Superior temporal gyrus (tissue), 1 donor: ENCODE measurements around the gene SMIM30.
"Not testable (repeated sequence)": the region's sequence is repeated elsewhere in the genome, so short reads cannot be mapped to it uniquely, and the experiment has no call there.

Experiments used
- DNase-seq: peaks from one replicate; pipeline ENCODE4 v3.0.0-alpha.2; 2016; ENCODE audit errors: extremely low spot score

Gene SMIM30, protein sequence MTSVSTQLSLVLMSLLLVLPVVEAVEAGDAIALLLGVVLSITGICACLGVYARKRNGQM

DNA sequence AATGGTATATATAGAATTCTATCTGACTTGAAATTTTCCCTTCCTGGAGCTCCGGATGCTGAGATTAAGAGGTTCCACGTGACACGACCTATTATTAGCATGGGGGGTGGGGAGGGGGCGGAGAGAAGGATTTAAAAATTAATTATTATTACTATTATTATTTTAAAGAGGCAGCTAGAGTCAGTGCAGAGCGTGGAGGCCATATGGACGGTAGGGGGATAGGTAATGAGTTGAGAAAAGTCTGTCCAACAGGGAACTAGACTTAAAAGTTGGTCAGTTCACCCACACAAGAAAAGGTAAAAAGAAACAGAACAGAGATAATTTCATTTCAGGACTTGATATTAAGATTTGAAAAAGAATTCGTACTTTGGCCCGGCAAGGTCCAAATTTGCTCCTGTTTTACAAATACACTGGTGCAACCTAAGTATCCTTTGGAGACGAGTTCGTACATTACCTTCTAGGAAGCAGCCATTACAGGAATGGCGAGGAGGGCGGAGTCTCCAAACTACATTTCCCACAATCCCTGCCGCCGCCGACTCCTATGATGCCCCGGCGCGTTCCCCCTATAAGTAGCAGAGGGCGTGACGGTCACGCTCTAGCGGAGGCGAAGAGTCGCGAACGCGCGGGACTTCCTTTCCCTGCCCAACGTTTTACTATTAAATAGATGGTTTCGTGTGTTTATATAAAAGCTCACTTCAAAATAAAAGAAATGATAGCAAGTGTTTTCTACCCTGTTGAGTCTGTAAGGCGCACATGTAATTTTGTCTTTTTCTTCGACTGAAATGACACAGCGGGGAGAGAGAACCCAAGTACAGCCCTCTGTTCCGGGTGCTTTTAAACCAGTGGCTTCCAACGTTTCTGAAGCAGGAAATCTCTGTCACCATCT, at the start of gene SMIM30:
Gene SMIM30, minus strand, starts transcription at position 481 of the 886 bp plus-strand sequence. CDS start 976 bp downstream, outside the sequence.
- DNase-seq, result peak; percentile 97

DNA sequence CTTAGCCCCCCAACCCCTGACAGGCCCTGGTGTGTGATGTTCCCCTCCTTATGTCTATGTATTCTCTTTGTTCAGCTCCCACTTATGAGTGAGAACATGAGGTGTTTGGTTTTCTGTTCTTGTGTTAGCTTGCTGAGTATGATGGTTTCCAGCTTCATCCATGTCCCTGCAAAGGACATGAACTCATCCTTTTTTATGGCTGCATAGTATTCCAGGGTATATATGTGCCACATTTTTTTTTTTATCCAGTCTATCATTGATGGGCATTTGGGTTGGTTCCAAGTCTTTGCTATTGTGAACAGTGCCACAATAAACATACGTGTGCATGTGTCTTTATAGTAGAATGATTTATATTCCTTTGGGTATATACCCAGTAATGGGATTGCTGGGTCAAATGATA, 47.8 kb upstream of the SMIM30 start:
- not testable (repeated sequence) for DNase-seq

- no peak for DNase-seq
Observed at GRCh38 chr7:113161050-113161449, 42.7 kb upstream of the SMIM30 start.

GRCh38 chr7:113159746-113160339, 41.5 kb upstream of the SMIM30 start:
- DNase-seq, result peak; percentile 27

DNA sequence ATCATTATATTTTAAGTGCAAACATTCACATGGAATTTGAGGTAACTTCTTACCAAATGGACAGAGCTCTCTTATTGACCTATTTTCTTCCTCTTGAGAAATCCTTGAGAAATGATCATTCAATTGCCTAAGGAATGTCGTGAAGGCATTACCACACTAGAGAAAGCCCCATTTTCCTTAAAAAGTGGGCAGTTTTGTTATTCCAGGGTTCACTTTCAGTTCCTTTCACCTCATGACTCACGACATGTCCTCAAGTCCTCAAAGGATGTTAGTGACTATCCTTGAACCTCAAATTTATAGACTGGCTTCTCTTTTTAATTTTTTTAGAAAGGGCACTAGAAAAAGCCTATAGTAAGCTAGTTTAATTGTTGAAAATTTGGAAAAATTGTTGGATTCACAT, 40.4 kb upstream of the SMIM30 start:
- DNase-seq, result no peak

- DNase-seq, result no peak
Observed at GRCh38 chr7:113154117-113154516, 35.8 kb upstream of the SMIM30 start.

- no peak for DNase-seq
Observed at GRCh38 chr7:113144817-113145216, 26.5 kb upstream of the SMIM30 start.

- DNase-seq, result no peak
Observed at GRCh38 chr7:113143486-113144257, 25.3 kb upstream of the SMIM30 start.

GRCh38 chr7:113142385-113143119, 24.2 kb upstream of the SMIM30 start:
- DNase-seq, result peak; percentile 26

DNA sequence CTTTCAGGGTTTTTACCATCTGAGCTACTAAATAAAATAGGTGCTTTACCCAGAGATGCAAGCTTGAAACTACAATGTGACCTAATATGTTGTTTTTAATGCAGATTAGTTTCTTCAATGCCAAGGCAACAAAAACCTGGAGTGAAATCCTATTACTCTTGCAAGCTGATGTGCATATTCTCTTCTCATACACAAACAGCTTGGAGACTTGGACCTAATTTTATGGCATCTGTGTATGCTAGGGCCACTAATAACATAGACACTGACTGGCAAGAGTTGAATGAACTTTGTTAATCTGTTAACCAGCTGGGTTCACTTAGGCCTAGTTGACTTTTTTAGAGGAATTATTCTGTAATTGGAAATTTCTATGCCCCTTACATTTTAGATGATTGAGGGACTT, 23.4 kb upstream of the SMIM30 start:
- DNase-seq, result no peak

DNA sequence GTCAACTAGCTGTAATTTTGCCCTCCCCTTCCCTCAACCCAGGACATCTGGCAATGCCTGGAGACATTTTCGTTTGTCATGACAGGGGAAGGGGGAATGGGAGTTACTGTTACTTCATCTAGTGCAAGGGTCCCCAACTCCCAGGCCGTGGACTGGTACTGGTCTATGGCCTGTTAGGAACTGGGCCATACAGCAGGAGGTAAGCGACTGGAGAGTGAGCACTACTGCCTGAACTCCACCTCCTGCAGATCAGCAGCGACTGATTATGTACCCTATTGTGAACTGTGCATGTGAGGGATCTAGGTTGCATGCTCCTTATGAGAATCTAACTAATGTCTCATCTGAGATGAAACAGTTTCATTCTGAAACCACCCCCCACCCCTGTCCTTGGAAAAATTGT, 22.6 kb upstream of the SMIM30 start:
- no peak for DNase-seq

- DNase-seq, result no peak
Observed at GRCh38 chr7:113137241-113137640, 18.9 kb upstream of the SMIM30 start.

DNA sequence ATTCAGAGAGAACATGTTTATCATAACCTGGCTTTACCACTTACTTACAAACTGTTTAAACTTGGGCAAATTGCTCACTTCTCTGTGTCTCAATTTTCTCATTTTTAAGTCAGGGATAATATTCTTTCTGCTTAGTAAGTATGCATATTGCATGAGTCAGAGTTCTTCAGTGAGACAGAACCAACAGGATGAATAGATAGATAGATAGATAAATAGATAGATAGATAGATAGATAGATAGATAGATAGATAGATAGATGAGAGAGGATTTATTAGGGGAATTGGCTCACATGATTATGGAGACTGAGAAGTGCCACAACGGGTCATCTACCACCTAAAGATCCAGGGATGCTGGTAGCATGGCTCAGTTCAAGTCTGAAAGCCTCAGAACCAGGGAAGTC, 15.7 kb upstream of the SMIM30 start:
- no peak for DNase-seq

- DNase-seq, result no peak
Observed at GRCh38 chr7:113131367-113131766, 13.0 kb upstream of the SMIM30 start.

DNA sequence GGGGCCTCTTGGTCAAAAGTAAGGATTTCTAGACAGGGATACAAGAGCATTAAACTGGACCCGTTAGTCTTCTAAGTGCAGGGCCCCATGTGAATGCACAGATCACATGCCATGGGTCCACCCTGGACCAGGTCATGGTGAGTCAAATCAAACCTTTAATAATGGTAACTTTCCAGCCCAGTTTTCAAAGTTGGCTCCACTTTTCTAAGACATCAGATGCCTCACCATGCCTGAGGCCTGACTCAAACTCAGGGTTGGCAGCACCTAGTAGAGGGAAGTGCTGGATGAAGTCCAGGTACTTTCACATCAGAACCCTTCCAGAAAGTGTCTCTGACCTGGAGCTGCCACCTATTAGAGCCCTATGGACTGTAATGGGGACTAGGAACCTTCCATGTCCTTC, 9.7 kb upstream of the SMIM30 start:
- DNase-seq, result no peak

DNA sequence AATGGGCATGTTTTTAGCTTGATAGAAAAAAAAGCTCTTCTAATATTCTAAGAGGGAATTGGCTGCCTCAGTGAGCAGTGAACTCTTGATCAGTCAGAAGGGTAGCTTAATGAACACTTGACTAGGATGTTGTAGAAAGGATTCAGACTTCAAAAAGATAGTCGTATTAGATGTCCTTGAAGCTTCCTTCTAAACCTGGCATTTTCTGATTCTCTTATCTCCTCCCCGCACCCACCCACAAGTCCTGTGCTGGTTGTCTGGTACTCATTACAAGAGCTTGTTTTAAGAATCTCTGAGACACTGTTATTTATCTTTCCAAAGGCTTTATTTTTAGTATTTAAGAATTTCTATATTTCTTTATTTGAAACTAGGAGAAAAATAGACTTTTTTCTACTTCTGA, 7.4 kb upstream of the SMIM30 start:
- DNase-seq, result no peak

- no peak for DNase-seq
Observed at GRCh38 chr7:113122744-113123143, 4.4 kb upstream of the SMIM30 start.

DNA sequence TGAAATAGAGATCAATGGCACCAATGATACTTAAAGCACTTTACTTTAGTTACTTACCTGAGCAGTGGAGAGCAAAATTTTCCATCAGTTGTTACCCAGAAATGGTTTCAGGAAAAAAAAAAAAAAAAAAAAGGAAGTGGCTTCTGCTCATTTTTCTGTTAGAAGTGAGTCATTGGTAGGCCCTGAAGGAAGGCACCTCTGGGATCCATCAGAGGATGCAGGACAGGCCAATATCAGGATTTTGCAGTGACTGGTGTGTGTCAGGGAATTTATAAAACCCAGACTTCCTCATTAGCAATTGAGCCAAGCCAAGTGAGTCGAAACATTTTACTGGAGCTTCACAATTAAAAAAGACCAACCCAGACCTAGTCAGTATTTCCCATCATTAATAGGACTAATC, 2.3 kb upstream of the SMIM30 start:
- DNase-seq, result no peak

GRCh38 chr7:113119429-113119828, 1.1 kb upstream of the SMIM30 start:
- DNase-seq, result no peak

- not testable (repeated sequence) for DNase-seq
Observed at GRCh38 chr7:113117374-113117774, 980 bp downstream of the SMIM30 start.

DNA sequence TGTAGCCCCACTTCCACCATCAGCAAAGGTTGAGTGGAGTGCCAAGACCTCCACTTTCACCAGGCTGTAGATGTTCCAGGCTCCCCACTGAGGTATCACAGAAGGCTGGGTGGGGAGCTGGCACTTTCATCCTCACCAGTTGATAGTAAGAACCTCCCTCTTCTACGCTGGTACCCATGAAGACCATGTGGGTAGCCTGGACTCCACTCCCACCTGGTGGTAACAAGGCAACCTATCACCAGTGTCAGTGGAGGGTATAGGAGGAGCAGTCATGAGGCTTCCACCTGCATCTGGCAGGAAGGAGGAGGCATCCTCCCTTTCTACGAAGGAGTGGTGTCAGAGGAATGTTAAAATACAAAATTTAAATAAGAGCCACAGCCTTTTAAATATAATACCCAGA, 4.4 kb downstream of the SMIM30 start:
- no peak for DNase-seq

DNA sequence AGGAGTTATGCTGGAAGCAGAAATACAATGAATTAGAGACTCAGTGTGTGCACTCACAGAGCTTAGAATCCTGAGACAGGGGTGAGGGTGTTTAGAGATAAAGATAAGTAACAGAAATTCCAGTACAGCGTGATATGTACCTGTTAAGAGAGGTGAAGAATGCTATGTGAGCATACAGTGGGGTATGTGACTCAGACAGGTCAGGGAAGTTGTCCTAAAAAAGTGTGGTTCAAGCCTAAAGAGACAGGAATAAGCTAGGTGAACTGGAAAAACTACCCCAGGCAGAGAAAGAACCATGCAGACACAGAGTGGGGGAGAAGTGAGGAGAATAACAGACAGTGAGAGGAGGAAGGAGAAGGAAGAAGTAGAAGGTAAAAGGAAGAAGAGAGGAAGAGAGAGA, 8.6 kb downstream of the SMIM30 start:
- DNase-seq, result no peak
